Nephron progenitor cell (in vitro differentiated cells): ENCODE results near the gene ACTRT2.

Experiments
- DNase-seq: peaks from one replicate; pipeline ENCODE4 v3.0.0; 2021
- H3K27ac Mint-ChIP-seq: 2 replicates; pipeline ENCODE4 v1.8.0; 2021; ENCODE audit warnings: mild to moderate bottlenecking, moderate library complexity, mixed read lengths
- H3K27me3 Mint-ChIP-seq: 2 replicates; pipeline ENCODE4 v1.8.0; 2021; ENCODE audit warnings: mild to moderate bottlenecking, low read depth, mixed read lengths; ENCODE audit not compliant: poor library complexity
- H3K36me3 Mint-ChIP-seq: 2 replicates; pipeline ENCODE4 v1.8.0; 2021; ENCODE audit warnings: low read depth, mixed read lengths
- H3K4me1 Mint-ChIP-seq: 2 replicates; pipeline ENCODE4 v1.8.0; 2021; ENCODE audit warnings: mixed read lengths
- H3K4me3 Mint-ChIP-seq: 2 replicates; pipeline ENCODE4 v1.8.0; 2021; ENCODE audit warnings: mild to moderate bottlenecking, moderate library complexity, mixed read lengths
- H3K9me3 Mint-ChIP-seq: 2 replicates; pipeline ENCODE4 v1.8.0; 2021; ENCODE audit warnings: mild to moderate bottlenecking, moderate library complexity, mixed read lengths
- TF ChIP-seq, protein P1 (sequence below): fragments of 200-600 bp; sonication (generic); IDR thresholded peaks from 2 replicates; pipeline ENCODE4 v1.5.0; 2021; ENCODE audit warnings: antibody characterized with exemption

Gene ACTRT2

GRCh38 chr1:3024019-3024418, 2.8 kb downstream of the ACTRT2 start:
- Mint-ChIP-seq H3K27ac (no peak overlapping the region), H3K4me3 (no peak overlapping the region), H3K27me3 (peaks cover 15% of the 10 kb centered on the region), H3K9me3 (peaks cover 34% of the 10 kb centered on the region), H3K4me1 (no peaks in the 10 kb centered on the region), H3K36me3 (no peaks in the 10 kb centered on the region)
- TF ChIP-seq, protein P1, sequence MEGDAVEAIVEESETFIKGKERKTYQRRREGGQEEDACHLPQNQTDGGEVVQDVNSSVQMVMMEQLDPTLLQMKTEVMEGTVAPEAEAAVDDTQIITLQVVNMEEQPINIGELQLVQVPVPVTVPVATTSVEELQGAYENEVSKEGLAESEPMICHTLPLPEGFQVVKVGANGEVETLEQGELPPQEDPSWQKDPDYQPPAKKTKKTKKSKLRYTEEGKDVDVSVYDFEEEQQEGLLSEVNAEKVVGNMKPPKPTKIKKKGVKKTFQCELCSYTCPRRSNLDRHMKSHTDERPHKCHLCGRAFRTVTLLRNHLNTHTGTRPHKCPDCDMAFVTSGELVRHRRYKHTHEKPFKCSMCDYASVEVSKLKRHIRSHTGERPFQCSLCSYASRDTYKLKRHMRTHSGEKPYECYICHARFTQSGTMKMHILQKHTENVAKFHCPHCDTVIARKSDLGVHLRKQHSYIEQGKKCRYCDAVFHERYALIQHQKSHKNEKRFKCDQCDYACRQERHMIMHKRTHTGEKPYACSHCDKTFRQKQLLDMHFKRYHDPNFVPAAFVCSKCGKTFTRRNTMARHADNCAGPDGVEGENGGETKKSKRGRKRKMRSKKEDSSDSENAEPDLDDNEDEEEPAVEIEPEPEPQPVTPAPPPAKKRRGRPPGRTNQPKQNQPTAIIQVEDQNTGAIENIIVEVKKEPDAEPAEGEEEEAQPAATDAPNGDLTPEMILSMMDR, result no peak
- no peak for DNase-seq

- no peak for DNase-seq
- no peaks in the 10 kb centered on the region for H3K36me3 Mint-ChIP-seq
- H3K27me3 Mint-ChIP-seq, result peaks cover 15% of the 10 kb centered on the region
- no peak overlapping the region for H3K4me3 Mint-ChIP-seq
- H3K4me1 Mint-ChIP-seq, result no peaks in the 10 kb centered on the region
- H3K9me3 Mint-ChIP-seq, result peaks cover 34% of the 10 kb centered on the region
- TF ChIP-seq, protein P1, result no peak
- H3K27ac Mint-ChIP-seq, result no peak overlapping the region
Observed at GRCh38 chr1:3024588-3024987, 3.3 kb downstream of the ACTRT2 start.

- Mint-ChIP-seq H3K36me3 (no peaks in the 10 kb centered on the region), H3K9me3 (peaks cover 28% of the 10 kb centered on the region), H3K4me1 (no peaks in the 10 kb centered on the region), H3K4me3 (no peak overlapping the region), H3K27ac (no peak overlapping the region), H3K27me3 (peaks cover 15% of the 10 kb centered on the region)
- DNase-seq, result no peak
- TF ChIP-seq, protein P1, result no peak
Observed at GRCh38 chr1:3026124-3026523, 4.9 kb downstream of the ACTRT2 start.

DNA sequence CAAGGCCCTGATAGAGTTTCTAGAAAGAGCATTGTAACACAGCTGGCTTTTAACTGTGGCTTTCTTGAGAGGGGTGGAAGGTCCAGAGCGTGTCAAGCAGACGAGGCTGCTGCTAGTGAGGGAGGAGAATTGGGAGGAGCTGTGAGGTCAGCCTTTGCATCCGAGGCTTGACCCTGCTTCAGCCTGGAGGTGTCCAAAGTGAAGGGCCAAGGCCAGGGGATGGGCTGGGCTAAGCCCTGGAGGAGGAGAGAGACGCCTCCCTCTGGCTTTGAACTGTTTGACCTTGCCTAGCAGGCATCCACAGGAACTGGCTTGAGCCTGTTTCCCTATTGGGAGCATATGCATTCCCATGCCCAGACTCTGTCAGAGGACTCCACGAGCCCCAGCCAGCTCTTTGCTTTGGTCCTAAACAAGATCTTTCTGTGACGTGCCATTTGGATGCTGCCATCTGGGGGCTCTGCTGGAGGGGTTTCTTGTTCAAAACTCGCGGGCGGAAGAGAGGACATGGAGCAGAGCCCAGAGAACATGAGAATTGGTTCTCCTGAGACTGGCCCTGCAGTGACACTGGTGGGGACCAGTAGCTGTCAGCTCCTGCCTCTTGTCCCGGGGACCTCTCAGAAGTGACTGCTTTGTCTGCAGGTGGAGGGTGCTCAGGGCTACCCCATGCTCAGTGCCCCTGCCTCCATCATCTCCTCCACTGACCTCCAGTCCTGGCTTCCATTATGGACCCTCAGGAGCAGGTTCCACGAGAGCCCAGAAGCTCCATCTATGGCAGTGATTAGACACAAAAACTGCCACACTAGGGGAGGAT, 5.5 kb downstream of the ACTRT2 start:
- TF ChIP-seq, protein P1, result no peak
- Mint-ChIP-seq H3K9me3 (peaks cover 23% of the 10 kb centered on the region), H3K27me3 (peaks cover 15% of the 10 kb centered on the region), H3K36me3 (no peaks in the 10 kb centered on the region), H3K4me1 (no peaks in the 10 kb centered on the region), H3K27ac (no peak overlapping the region), H3K4me3 (no peak overlapping the region)
- DNase-seq, result no peak

DNA sequence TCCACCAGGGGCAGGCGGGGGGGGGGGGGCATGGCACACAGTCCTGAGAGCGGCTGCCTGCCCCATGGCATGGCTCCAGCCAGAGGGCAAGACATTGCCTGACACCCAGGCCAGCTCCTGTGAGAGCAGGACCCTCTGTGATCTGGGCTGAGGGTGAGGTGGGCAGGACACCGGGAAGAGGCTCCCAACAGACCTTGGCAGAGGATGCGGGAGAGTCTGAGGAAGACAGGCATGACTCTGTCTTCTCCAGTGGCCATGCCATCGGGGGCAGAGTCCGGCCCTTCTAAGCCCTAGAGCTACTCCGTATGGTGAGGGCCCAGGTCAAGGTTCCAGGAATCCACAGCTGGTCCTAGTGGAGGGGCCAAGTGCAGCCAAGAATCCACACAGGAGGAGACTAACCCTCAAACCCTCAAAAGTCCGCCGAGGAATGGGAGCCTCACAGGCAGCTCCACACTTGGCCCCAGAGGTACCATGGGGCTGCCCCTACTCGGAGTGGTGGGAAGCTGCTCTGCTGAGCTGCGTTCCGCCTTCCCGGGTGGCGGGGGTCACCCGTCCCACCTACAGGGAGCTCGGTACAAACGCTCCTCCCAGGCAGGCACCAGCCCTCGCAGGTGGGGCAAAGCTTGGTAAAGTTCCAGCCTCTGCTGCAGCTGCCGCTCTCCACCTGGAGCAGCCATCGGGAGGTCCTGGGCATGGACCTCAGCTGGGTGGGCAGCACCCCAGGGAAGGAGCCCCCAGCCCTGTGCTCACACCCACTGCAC, 6.5 kb downstream of the ACTRT2 start:
- no peaks in the 10 kb centered on the region for H3K4me1 Mint-ChIP-seq
- no peak for DNase-seq
- no peak overlapping the region for H3K4me3 Mint-ChIP-seq
- H3K27ac Mint-ChIP-seq, result no peak overlapping the region
- TF ChIP-seq, protein P1, result no peak
- H3K27me3 Mint-ChIP-seq, result peaks cover 14% of the 10 kb centered on the region
- peaks cover 23% of the 10 kb centered on the region for H3K9me3 Mint-ChIP-seq
- H3K36me3 Mint-ChIP-seq, result no peaks in the 10 kb centered on the region
